HepG2 (cell line): ENCODE results near the gene ABCD4. TPM values are rescaled to one million over a fixed set of nuclear protein-coding genes. Genes with fewer than 3 reads are reported as not detected.

Source experiments
- ARID2 ChIP-seq: sonication (generic); formaldehyde crosslinking; IDR thresholded peaks from 2 replicates; pipeline ENCODE4 v1.8.1; 2022; ENCODE audit warnings: mild to moderate bottlenecking, missing genetic modification reagents, borderline replicate concordance
- BRCA1 ChIP-seq: sonication (generic); formaldehyde crosslinking; IDR thresholded peaks from 2 replicates; pipeline ENCODE4 v1.4.0; 2020; ENCODE audit warnings: missing genetic modification reagents
- ERF ChIP-seq: IDR thresholded peaks from 2 replicates; pipeline ENCODE4 v1.6.1; 2018; ENCODE audit warnings: missing biosample characterization, missing genetic modification reagents
- GABPB1 ChIP-seq: IDR thresholded peaks from 2 replicates; pipeline ENCODE4 v1.6.1; 2016; ENCODE audit warnings: mild to moderate bottlenecking, missing genetic modification reagents, moderate library complexity, missing compliant biosample characterization
- KDM6A ChIP-seq: IDR thresholded peaks from 2 replicates; pipeline ENCODE4 v1.6.1; 2016; ENCODE audit warnings: low read depth
- KLF6 ChIP-seq: IDR thresholded peaks from 2 replicates; pipeline ENCODE4 v1.8.0; 2016; ENCODE audit warnings: missing biosample characterization, missing genetic modification reagents
- ZFX ChIP-seq: sonication (generic); formaldehyde crosslinking; IDR thresholded peaks from 2 replicates; pipeline ENCODE4 v1.4.0; 2020; ENCODE audit warnings: mild to moderate bottlenecking, low read depth, missing genetic modification reagents, moderate library complexity
- ZNF24 ChIP-seq: fragments of 450-650 bp; IDR thresholded peaks from 2 replicates; pipeline ENCODE4 v1.6.1; 2017; ENCODE audit warnings: antibody characterized with exemption, mild to moderate bottlenecking
- ZNF335 ChIP-seq: sonication (generic); formaldehyde crosslinking; IDR thresholded peaks from 2 replicates; pipeline ENCODE4 v1.4.0; 2020; ENCODE audit warnings: missing genetic modification reagents
- ZNF598 ChIP-seq: sonication (generic); formaldehyde crosslinking; IDR thresholded peaks from 2 replicates; pipeline ENCODE4 v1.5.1; 2020; ENCODE audit warnings: mild to moderate bottlenecking, missing genetic modification reagents, borderline replicate concordance
- ZNF607 ChIP-seq: sonication (generic); formaldehyde crosslinking; IDR thresholded peaks from 2 replicates; pipeline ENCODE4 v1.5.1; 2020; ENCODE audit warnings: missing genetic modification reagents, mild to moderate bottlenecking, borderline replicate concordance
- ZNF629 ChIP-seq: sonication (generic); formaldehyde crosslinking; conservative IDR thresholded peaks from 2 replicates; pipeline ENCODE4 v1.5.0; 2020; ENCODE audit warnings: missing genetic modification reagents
- ZZZ3 ChIP-seq: sonication (generic); formaldehyde crosslinking; IDR thresholded peaks from 2 replicates; pipeline ENCODE4 v1.4.0; 2020; ENCODE audit warnings: missing genetic modification reagents, mild to moderate bottlenecking, borderline replicate concordance
- polyA plus RNA-seq, 8 experiments: library from polyadenylated mRNA; depleted of rRNA in 3 of 8; stranded (reverse) in 7 of 8; unstranded in 1 of 8; fragments of >200 nt; fragmentation: Illumina TruSeq in 4 of 8; extraction: Trizol in 4 of 8; gene quantifications; 2 replicates each; pipeline versions ENCODE4 v1.2.1 to v1.2.3, GENCODE V29; 2011 to 2016; ENCODE audit warnings: low read depth in 4 of 8, missing spikeins in 1 of 8, mixed read lengths in 1 of 8; ENCODE audit not compliant: insufficient read depth in 1 of 8
- total RNA-seq, 5 experiments: library from RNA; depleted of rRNA; stranded (reverse); fragments of >200 nt; fragmentation: Illumina TruSeq; extraction: Trizol; gene quantifications; 2 replicates each; pipeline ENCODE4 v1.2.3, GENCODE V29; 2016; ENCODE audit warnings: low read depth in 1 of 5
- TF ChIP-seq, protein P1 (sequence below): sonication (generic); formaldehyde crosslinking; IDR thresholded peaks from 2 replicates; pipeline ENCODE4 v1.5.0; 2020; ENCODE audit warnings: missing genetic modification reagents
- TF ChIP-seq, protein P2 (sequence below): sonication (generic); formaldehyde crosslinking; IDR thresholded peaks from 2 replicates; pipeline ENCODE4 v1.5.0; 2020; ENCODE audit warnings: missing genetic modification reagents
- TF ChIP-seq, protein P3 (sequence below): sonication (generic); formaldehyde crosslinking; IDR thresholded peaks from 2 replicates; pipeline ENCODE4 v1.4.0; 2020; ENCODE audit warnings: mild to moderate bottlenecking, low read depth, missing genetic modification reagents
- TF ChIP-seq, protein P4 (sequence below): sonication (generic); formaldehyde crosslinking; conservative IDR thresholded peaks from 2 replicates; pipeline ENCODE4 v1.4.0; 2020; ENCODE audit warnings: missing genetic modification reagents
- TF ChIP-seq, protein P5 (sequence below): sonication (generic); formaldehyde crosslinking; IDR thresholded peaks from 2 replicates; pipeline ENCODE4 v1.5.1; 2020; ENCODE audit warnings: mild to moderate bottlenecking, moderate library complexity, missing genetic modification reagents

Gene ABCD4
- total and polyA plus RNA-seq, 2 of the 13 experiments (the other 11 are each of a cell fraction or from before 2014, with no cell fraction given) = 47.5 to 50.5 TPM

DNA sequence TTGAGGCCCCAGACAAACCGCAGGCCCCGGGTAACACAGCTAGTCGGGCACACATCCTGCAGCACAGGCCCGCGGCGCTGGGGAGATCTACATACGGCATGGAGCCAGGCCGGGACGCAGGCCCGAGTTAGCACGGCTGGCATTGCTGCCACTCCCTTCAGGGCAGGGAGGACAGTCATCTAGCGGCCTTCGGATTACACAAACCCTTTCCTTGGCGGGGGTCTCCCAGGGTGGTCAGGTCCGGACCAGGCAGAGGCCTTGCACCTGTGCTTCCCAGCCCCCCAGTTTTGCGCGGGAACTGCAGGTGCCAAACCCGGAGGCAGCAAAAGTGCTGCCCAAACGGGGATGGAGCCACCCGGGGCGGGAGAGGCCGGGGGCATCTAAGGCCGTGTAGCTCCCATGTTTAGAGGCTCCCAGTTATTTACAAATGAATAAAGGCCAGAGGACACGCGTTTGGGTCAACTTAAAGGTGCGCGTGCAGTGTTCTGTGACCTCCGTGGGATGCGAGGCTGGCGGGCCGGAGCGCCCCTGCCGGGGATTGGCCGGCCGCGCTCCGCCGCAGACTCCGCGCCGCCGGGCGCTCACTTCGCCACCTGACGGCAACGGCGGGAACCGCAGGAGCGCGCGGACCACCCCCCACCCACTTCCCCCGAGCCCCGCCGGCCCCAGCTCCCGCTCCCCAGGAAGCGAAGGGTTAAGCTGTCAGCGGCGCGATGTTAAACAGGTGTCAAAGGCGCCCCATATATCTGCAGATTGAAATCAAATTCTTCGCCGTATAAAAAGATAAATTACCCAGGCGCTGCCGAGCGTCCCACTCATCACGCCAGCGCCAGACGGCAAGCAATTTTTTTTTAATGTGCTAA lies 45.4 kb downstream of the ABCD4 start (continued):
- TF ChIP-seq ARID2 (no peak), GABPB1 (CRISPR knock-in tag) (peak; percentile 22; the same call in 1 of the 2 replicates), ERF (CRISPR knock-in tag) (no peak), ZNF607 (peak; percentile 44; the same call in 1 of the 2 replicates), KDM6A (CRISPR knock-in tag) (no peak), ZFX (peak; percentile 62; the same call in 1 of the 2 replicates), ZNF335 (CRISPR knock-in tag) (no peak), KLF6 (CRISPR knock-in tag) (no peak), ZNF598 (no peak), ZNF24 (no peak), ZZZ3 (CRISPR knock-in tag) (no peak), ZNF629 (CRISPR knock-in tag) (no peak), BRCA1 (CRISPR knock-in tag) (no peak)
- TF ChIP-seq, protein P1, sequence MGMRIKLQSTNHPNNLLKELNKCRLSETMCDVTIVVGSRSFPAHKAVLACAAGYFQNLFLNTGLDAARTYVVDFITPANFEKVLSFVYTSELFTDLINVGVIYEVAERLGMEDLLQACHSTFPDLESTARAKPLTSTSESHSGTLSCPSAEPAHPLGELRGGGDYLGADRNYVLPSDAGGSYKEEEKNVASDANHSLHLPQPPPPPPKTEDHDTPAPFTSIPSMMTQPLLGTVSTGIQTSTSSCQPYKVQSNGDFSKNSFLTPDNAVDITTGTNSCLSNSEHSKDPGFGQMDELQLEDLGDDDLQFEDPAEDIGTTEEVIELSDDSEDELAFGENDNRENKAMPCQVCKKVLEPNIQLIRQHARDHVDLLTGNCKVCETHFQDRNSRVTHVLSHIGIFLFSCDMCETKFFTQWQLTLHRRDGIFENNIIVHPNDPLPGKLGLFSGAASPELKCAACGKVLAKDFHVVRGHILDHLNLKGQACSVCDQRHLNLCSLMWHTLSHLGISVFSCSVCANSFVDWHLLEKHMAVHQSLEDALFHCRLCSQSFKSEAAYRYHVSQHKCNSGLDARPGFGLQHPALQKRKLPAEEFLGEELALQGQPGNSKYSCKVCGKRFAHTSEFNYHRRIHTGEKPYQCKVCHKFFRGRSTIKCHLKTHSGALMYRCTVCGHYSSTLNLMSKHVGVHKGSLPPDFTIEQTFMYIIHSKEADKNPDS (CRISPR knock-in tag) = no peak
- TF ChIP-seq, protein P2, sequence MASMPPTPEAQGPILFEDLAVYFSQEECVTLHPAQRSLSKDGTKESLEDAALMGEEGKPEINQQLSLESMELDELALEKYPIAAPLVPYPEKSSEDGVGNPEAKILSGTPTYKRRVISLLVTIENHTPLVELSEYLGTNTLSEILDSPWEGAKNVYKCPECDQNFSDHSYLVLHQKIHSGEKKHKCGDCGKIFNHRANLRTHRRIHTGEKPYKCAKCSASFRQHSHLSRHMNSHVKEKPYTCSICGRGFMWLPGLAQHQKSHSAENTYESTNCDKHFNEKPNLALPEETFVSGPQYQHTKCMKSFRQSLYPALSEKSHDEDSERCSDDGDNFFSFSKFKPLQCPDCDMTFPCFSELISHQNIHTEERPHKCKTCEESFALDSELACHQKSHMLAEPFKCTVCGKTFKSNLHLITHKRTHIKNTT (CRISPR knock-in tag) = no peak
- TF ChIP-seq, protein P3, sequence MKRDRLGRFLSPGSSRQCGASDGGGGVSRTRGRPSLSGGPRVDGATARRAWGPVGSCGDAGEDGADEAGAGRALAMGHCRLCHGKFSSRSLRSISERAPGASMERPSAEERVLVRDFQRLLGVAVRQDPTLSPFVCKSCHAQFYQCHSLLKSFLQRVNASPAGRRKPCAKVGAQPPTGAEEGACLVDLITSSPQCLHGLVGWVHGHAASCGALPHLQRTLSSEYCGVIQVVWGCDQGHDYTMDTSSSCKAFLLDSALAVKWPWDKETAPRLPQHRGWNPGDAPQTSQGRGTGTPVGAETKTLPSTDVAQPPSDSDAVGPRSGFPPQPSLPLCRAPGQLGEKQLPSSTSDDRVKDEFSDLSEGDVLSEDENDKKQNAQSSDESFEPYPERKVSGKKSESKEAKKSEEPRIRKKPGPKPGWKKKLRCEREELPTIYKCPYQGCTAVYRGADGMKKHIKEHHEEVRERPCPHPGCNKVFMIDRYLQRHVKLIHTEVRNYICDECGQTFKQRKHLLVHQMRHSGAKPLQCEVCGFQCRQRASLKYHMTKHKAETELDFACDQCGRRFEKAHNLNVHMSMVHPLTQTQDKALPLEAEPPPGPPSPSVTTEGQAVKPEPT = no peak
- TF ChIP-seq, protein P4, sequence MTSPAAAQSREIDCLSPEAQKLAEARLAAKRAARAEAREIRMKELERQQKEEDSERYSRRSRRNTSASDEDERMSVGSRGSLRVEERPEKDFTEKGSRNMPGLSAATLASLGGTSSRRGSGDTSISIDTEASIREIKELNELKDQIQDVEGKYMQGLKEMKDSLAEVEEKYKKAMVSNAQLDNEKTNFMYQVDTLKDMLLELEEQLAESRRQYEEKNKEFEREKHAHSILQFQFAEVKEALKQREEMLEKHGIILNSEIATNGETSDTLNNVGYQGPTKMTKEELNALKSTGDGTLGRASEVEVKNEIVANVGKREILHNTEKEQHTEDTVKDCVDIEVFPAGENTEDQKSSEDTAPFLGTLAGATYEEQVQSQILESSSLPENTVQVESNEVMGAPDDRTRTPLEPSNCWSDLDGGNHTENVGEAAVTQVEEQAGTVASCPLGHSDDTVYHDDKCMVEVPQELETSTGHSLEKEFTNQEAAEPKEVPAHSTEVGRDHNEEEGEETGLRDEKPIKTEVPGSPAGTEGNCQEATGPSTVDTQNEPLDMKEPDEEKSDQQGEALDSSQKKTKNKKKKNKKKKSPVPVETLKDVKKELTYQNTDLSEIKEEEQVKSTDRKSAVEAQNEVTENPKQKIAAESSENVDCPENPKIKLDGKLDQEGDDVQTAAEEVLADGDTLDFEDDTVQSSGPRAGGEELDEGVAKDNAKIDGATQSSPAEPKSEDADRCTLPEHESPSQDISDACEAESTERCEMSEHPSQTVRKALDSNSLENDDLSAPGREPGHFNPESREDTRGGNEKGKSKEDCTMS (CRISPR knock-in tag) = no peak
- TF ChIP-seq, protein P5, sequence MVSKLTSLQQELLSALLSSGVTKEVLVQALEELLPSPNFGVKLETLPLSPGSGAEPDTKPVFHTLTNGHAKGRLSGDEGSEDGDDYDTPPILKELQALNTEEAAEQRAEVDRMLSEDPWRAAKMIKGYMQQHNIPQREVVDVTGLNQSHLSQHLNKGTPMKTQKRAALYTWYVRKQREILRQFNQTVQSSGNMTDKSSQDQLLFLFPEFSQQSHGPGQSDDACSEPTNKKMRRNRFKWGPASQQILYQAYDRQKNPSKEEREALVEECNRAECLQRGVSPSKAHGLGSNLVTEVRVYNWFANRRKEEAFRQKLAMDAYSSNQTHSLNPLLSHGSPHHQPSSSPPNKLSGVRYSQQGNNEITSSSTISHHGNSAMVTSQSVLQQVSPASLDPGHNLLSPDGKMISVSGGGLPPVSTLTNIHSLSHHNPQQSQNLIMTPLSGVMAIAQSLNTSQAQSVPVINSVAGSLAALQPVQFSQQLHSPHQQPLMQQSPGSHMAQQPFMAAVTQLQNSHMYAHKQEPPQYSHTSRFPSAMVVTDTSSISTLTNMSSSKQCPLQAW (CRISPR knock-in tag) = 0 out of 2 replicates have a peak, but pooled peaks have one; percentile 22
